Measurements from ENCODE around the gene MICU1. TPM values are rescaled to one million over a fixed set of nuclear protein-coding genes. Genes with fewer than 3 reads are reported as not detected.

MICU1 gene
- total RNA-seq, 2 experiments from 2014 or later, result 27.2 to 33.6 TPM

DNA sequence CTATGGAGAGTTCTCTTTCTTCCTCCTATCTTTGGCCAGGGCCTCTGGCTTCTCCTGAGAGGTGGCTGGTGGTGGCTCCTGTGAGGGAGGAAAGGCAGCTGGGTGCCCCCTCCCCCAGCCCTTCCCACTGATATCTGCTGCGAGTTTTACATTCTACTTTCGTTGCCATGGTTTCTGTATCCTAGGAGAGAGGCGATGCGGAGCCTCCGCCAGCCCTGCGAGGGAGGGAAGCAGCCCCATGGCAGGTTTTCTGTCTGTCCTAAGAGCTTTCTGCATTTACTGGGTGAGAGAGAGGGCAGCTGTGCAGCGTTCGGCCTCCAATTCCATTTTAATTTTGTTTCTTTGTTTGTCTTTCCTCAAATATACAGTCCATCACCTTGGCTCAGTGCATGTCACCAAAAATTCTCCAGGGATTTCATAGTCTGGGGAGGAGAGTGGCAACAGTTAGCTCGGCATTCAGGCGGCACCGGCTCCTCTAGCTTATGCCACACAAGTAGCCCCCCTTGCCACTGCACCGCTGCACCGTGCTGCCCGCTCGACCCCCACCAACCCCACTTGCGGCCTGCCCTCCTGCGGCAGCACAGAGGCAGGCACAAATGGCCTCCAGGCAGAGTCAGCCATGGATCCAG lies 291.6 kb downstream of the MICU1 start:
- Histone ChIP-seq H3K79me2 (ENCODE audit: insufficient read depth, low read depth, low read length) (no peaks in the 10 kb centered on the region), H4K20me1 (ENCODE audit: insufficient read depth, low read length) (no peaks in the 10 kb centered on the region), H2AFZ (ENCODE audit: low read length) (peak overlapping the region; percentile 36; the same call in 1 of the 2 replicates), H3K4me1 (ENCODE audit: insufficient read depth, low read length, poor library complexity, severe bottlenecking) (peaks cover 66% of the 10 kb centered on the region), H3K9me3 (ENCODE audit: low read length) (no peaks in the 10 kb centered on the region), H3K36me3 (ENCODE audit: insufficient read depth, low read length) (peaks cover 44% of the 10 kb centered on the region; the same call in 1 of the 2 replicates), H3K9me2 (ENCODE audit: insufficient read depth, low read length) (no peaks in the 10 kb centered on the region), H3K4me3 (ENCODE audit: low read depth, low read length, poor library complexity, severe bottlenecking) (peak overlapping the region; percentile 33), H3K4me2 (ENCODE audit: low read length) (peak overlapping the region; percentile 72), H3K27ac (ENCODE audit: low read depth, low read length, poor library complexity, severe bottlenecking) (peak overlapping the region; percentile 80)
- no peak for TF ChIP-seq EZH2phosphoT487 (IDR thresholded peaks at IDR 0.05; ENCODE audit: borderline replicate concordance, low read depth, low read length)
- TF ChIP-seq, protein P1, sequence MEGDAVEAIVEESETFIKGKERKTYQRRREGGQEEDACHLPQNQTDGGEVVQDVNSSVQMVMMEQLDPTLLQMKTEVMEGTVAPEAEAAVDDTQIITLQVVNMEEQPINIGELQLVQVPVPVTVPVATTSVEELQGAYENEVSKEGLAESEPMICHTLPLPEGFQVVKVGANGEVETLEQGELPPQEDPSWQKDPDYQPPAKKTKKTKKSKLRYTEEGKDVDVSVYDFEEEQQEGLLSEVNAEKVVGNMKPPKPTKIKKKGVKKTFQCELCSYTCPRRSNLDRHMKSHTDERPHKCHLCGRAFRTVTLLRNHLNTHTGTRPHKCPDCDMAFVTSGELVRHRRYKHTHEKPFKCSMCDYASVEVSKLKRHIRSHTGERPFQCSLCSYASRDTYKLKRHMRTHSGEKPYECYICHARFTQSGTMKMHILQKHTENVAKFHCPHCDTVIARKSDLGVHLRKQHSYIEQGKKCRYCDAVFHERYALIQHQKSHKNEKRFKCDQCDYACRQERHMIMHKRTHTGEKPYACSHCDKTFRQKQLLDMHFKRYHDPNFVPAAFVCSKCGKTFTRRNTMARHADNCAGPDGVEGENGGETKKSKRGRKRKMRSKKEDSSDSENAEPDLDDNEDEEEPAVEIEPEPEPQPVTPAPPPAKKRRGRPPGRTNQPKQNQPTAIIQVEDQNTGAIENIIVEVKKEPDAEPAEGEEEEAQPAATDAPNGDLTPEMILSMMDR (conservative IDR thresholded peaks at IDR 0.05; ENCODE audit: low read length), result no peak
- TSS peak; percentile 17 for BruUV-seq (replicated peaks)
- ChIA-PET POLR2A (interaction anchor here (0.6 to 5.4 kb wide), 10 partner anchors 13 to 201 kb away, joined by 3 to 91 read pairs (median 4); no protein-coding TSS in a partner anchor), CTCF (ENCODE audit: unreplicated experiment) (interaction anchor here (1.0 to 1.2 kb wide), 3 partner anchors 31 to 286 kb away, joined by 3 to 4 read pairs (median 3); no protein-coding TSS in a partner anchor)
- no peak for DNase-seq (ENCODE audit: low spot score)
- intact Hi-C loops (cut with micrococcal nuclease; ENCODE audit: unreplicated experiment), result loop anchor here (2.0 to 5.0 kb wide), 2 partner anchors 118 to 437 kb away; partner anchors contain the start of genes ANAPC16 and ASCC1

DNA sequence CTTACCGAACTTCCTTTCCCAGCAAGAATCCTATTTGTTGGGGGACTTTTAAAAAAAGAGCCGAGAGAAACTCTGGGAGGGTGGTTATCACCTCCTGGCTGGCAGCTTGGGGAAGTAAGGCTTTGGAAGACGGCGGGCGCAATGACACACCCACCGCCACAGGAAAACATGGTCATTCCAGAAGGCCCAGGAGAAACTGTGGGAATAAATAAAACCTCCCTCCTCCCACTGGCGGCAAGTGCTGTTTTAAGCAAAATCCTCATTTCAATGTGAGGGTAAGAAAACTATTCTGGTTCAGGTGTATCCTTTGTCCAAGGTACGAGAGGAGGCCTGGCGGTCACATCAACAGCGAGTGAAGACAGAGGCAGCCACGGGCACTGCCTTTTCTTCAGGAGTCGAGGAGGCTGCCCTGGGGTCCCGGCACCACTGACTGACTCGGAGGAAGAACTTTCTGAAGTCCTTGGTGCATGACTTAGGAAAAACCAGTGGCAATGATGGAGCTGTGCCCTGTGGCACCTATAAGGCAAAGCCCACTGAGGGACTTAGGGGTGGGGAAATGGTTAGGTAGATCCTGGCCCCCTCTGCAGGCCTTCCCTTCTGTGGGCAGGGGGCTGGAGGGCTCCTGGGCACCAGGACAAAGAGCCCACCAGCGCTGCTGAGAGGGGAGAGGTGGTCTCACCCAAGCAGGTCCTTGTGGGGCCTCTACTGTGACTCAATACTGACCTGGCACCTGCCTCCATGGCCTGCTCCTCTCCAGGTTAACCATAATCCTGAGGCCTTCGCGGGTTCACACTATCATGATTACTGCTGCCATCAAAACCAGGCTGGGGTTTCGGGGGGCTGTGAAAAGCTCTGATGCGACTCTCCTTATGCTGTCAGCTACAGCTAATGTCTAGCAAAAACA lies 292.5 kb downstream of the MICU1 start:
- intact Hi-C loops (cut with micrococcal nuclease; ENCODE audit: unreplicated experiment), result loop anchor here (2.0 to 5.0 kb wide), 2 partner anchors 117 to 436 kb away; partner anchors contain the start of genes ANAPC16 and ASCC1
- ChIA-PET CTCF (ENCODE audit: unreplicated experiment) (interaction anchor here (0.7 to 1.2 kb wide), 3 partner anchors 11 to 285 kb away, joined by 3 to 4 read pairs (median 4); no protein-coding TSS in a partner anchor), POLR2A (interaction anchor here (0.5 to 5.4 kb wide), 10 partner anchors 12 to 243 kb away, joined by 3 to 91 read pairs (median 4); no protein-coding TSS in a partner anchor)
- TF ChIP-seq EZH2phosphoT487 (IDR thresholded peaks at IDR 0.05; ENCODE audit: borderline replicate concordance, low read depth, low read length), result no peak
- TF ChIP-seq, protein P1 (conservative IDR thresholded peaks at IDR 0.05; ENCODE audit: low read length), result no peak
- Histone ChIP-seq H3K4me1 (ENCODE audit: insufficient read depth, low read length, poor library complexity, severe bottlenecking) (peaks cover 76% of the 10 kb centered on the region), H2AFZ (ENCODE audit: low read length) (no peak overlapping the region), H3K9me3 (ENCODE audit: low read length) (no peaks in the 10 kb centered on the region), H3K27ac (ENCODE audit: low read depth, low read length, poor library complexity, severe bottlenecking) (peak overlapping the region; percentile 80), H3K4me3 (ENCODE audit: low read depth, low read length, poor library complexity, severe bottlenecking) (no peak overlapping the region), H3K36me3 (ENCODE audit: insufficient read depth, low read length) (peaks cover 41% of the 10 kb centered on the region; the same call in 1 of the 2 replicates), H3K9me2 (ENCODE audit: insufficient read depth, low read length) (no peaks in the 10 kb centered on the region), H3K4me2 (ENCODE audit: low read length) (peak overlapping the region; percentile 79; the same call in 1 of the 2 replicates), H3K79me2 (ENCODE audit: insufficient read depth, low read depth, low read length) (no peaks in the 10 kb centered on the region), H4K20me1 (ENCODE audit: insufficient read depth, low read length) (no peaks in the 10 kb centered on the region)
- BruUV-seq (replicated peaks), result no TSS peak
- no peak for DNase-seq (ENCODE audit: low spot score)

Data from OCI-LY7 (cell line).